ENCODE results near the gene ITPR2.

- no peak for TF ChIP-seq CTCF (IDR thresholded peaks at IDR 0.05)
- no peak for TF ChIP-seq POLR2A (IDR thresholded peaks at IDR 0.05)
These were observed 127.1 kb downstream of the ITPR2 start for GRCh38 chr12:26705851-26706250.

Measured in lower leg skin (tissue), 3 donors.